Sigmoid colon (tissue), 4 donors: Measurements from ENCODE around the gene METTL26.

Experiments
- EP300 ChIP-seq, 4 donors: sonication (generic); formaldehyde crosslinking; IDR thresholded peaks; one replicate each; pipeline ENCODE4 v1.6.1; 2017; ENCODE audit warnings: antibody characterized with exemption in 4 of 4
- POLR2A ChIP-seq, 2 donors: fragments of 450-650 bp; IDR thresholded peaks; one replicate each; pipeline ENCODE4 v1.6.1; 2016; ENCODE audit warnings: antibody characterized with exemption in 2 of 2, mild to moderate bottlenecking in 2 of 2, moderate library complexity in 2 of 2
- TF ChIP-seq, protein P1 (sequence below), 4 experiments: fragments of 450-650 bp in 3 of 4; fragments of 200-600 bp in 1 of 4; IDR thresholded peaks; one replicate each; pipeline ENCODE4 v1.5.1; 2016 to 2019; ENCODE audit warnings: antibody characterized with exemption in 4 of 4, mild to moderate bottlenecking in 3 of 4, moderate library complexity in 2 of 4

DNA sequence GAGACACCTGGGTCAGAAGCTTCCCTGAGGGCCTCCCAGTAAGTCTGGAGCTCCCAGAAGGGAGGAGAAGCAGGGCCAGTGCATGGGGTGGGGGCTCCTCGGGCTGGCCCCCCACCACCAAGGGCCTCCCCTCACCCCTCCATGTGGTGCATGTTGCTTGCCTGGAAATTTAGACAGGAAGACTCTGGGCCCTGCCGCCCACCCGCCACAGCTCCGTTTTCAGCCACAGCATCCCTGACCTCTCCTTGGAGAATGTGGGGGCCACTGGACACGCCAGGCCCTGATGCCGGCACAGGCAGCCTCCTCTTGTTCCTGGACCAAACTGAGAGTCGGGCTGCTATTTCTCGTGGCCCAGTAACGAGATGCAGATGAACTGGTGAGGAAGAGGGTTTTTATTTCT is 2.7 kb upstream of the METTL26 start:
- TF ChIP-seq, protein P1, sequence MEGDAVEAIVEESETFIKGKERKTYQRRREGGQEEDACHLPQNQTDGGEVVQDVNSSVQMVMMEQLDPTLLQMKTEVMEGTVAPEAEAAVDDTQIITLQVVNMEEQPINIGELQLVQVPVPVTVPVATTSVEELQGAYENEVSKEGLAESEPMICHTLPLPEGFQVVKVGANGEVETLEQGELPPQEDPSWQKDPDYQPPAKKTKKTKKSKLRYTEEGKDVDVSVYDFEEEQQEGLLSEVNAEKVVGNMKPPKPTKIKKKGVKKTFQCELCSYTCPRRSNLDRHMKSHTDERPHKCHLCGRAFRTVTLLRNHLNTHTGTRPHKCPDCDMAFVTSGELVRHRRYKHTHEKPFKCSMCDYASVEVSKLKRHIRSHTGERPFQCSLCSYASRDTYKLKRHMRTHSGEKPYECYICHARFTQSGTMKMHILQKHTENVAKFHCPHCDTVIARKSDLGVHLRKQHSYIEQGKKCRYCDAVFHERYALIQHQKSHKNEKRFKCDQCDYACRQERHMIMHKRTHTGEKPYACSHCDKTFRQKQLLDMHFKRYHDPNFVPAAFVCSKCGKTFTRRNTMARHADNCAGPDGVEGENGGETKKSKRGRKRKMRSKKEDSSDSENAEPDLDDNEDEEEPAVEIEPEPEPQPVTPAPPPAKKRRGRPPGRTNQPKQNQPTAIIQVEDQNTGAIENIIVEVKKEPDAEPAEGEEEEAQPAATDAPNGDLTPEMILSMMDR (IDR thresholded peaks at IDR 0.05): no peak
- TF ChIP-seq POLR2A (IDR thresholded peaks at IDR 0.05) (no peak), EP300 (IDR thresholded peaks at IDR 0.05) (no peak)
